ENCODE measurements around the gene PLEKHG3.

DNA sequence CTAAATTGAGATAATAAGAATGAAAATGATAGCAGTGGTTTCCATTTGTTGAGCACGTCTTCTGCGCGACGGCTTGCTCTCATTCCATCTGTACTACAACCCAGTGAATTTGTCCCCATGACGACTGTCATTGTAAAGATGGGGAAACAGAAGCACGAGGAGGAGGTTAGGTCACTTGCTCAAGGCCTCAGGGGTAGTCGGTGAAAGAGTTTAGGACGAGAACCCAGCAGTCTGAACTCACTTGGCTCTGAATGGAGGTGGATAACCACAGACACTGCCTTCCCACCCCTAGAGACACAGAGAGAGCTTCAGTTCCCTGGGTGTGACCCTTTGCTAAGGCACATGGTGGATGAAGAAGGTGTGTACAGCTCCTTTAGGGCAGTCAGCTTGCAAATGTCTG lies 30.9 kb upstream of the PLEKHG3 start:
- TF ChIP-seq POLR2AphosphoS5 (IDR thresholded peaks at IDR 0.05; ENCODE audit: low read depth, low read length) (no peak), SIN3A (IDR thresholded peaks at IDR 0.05; ENCODE audit: borderline replicate concordance, insufficient read depth, low read depth, low read length) (no peak)
- TF ChIP-seq, protein P1, sequence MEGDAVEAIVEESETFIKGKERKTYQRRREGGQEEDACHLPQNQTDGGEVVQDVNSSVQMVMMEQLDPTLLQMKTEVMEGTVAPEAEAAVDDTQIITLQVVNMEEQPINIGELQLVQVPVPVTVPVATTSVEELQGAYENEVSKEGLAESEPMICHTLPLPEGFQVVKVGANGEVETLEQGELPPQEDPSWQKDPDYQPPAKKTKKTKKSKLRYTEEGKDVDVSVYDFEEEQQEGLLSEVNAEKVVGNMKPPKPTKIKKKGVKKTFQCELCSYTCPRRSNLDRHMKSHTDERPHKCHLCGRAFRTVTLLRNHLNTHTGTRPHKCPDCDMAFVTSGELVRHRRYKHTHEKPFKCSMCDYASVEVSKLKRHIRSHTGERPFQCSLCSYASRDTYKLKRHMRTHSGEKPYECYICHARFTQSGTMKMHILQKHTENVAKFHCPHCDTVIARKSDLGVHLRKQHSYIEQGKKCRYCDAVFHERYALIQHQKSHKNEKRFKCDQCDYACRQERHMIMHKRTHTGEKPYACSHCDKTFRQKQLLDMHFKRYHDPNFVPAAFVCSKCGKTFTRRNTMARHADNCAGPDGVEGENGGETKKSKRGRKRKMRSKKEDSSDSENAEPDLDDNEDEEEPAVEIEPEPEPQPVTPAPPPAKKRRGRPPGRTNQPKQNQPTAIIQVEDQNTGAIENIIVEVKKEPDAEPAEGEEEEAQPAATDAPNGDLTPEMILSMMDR (IDR thresholded peaks at IDR 0.05): no peak
